GM18498 (cell line): ENCODE data around the gene SQSTM1.
A peak's percentile ranks its signal among the peaks of the same experiment; 100 is the strongest.

Experiments used
- ATAC-seq: cut with Tn5 transposase; IDR thresholded peaks from one replicate; pipeline ENCODE4 v1.9.1; 2021; ENCODE audit warnings: mild to moderate bottlenecking, moderate library complexity; ENCODE audit not compliant: unreplicated experiment

The SQSTM1 gene

DNA sequence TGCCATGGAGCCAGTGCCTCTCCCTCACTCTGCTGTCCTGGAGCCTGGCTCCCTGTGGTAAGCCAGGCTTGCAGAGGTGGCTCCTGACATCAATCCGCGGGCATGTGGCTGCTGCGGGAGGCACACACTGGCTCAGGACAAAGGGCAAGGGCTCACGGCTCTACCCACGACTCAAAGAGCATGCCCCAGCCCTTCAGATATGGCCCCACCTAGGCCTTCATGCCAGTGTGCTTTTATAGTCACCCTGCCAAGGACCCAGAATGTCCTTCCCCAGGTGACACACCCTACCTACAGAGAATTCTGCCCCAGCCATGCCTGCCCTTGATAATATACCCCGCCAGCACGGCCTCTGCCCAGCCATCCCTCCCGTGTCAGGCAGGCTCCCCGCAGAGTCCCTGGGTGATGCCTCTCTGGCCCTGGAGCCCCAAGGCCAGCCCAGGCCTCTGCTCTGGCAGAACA, 15.6 kb upstream of the SQSTM1 start:
- no peak for ATAC-seq

DNA sequence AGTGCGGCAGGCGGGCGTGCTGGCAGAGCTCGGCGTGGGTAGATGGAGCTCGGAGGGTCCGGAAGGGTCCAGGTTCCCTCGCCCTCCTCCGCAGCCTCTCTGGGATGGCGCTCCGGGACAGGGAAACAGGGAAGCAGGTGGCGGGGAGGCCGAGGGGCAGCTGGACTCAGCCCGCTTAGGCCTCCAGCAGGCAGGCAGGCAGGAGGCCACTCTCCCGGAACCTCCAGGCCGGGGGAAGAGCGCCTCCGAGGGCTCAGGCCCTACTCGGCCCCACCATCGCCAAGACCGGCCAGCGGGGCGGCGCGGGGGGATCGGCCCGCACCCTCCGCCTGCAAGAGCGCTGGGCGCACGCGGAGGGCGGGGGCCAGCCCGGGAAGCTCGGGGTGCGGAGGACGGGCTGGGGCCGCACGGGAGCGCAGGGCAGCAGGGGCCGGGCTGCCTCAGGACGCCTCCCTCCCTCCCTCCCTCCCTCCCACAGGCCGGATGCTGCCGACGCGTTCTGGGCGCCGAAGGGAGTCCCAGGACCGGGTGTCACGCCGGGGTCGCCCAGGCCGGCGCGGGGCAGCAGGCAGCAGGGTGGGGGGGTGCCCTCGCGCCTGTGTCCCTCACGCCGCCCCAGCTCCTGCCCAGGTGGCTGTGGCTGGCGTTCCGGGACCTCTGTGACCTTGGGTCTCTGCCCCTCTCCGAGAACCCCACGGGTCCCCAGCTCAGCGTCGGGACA, 15.0 kb upstream of the SQSTM1 start:
- peak; percentile 25 for ATAC-seq

DNA sequence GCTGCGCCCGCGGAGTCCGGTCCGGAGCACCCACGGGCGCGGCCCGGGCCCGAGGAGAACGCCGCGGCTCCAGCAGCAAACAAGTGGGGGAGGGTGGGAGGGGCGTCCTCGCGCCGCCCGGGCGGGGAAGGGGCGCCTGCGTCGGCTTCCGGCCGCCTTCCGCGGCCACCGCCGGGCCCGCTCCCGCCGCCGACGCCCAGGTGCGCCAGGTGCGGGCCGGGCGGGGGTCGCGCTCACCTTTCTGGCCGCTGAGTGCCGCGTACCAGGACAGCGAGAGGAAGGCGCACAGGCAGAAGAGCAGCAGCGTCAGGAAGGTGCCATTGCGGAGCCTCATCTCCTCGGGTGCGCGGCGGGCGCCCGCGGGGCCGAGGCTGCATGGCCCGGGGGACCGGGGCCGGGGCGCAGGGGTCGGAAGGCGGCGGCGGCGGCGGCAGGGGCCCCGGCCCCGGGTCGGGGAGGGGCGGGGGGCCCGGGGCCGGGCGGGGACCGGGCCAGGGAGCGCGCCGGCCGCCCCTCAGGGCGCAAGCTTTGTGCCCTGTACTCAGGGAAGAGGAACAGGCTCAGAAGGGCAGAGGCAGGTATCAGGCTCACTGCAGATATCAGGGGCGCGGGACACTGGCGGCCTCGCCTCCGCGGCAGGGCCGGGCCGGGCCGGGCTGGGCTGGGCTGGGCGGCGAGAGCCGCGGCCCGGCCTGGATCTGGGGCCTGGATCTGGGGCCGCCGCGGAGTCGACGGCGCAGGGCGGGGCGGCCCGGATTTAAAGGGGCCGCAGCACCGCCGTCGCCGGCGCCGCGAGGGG, 14.3 kb upstream of the SQSTM1 start, which contains the start of gene MGAT4B:
Gene MGAT4B (minus strand): TSS at position 617 of the 799 bp plus-strand sequence. CDS start 283 bp downstream, at position 334.
- peak; percentile 76 for ATAC-seq

DNA sequence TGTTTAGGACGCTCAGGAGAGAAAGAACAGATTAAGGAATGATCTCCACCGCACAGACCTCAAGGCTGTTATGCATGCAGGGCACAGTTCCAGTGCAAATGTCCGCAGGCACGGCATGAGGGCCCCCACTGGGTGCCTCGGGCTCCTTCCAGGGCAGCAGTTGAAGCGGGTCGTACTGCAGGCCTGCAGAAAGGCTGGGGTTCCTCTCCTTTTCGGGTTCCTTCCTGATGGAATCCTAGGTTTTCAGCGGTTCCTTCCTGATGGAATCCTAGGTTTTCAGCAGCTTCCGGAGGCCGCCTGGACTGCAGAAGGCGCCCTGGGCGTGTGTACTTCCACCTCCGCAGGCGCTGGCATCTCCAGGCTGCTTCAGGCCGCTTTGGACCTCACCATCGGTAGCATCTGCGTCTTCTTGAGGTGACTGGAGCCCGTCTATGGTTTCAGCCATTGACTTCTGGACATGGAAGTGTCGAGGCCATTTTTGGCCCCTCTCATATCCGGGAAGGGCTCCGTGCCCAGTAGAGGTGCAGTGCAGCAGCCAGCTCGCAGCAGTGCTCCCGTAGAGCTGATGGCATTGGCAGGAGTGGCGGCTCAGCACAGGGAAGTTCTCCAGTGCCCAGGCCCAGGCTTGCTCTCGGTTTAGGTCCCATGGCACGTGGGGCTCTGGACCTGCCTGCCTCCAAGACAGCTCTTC, 8.4 kb upstream of the SQSTM1 start:
- no peak for ATAC-seq

DNA sequence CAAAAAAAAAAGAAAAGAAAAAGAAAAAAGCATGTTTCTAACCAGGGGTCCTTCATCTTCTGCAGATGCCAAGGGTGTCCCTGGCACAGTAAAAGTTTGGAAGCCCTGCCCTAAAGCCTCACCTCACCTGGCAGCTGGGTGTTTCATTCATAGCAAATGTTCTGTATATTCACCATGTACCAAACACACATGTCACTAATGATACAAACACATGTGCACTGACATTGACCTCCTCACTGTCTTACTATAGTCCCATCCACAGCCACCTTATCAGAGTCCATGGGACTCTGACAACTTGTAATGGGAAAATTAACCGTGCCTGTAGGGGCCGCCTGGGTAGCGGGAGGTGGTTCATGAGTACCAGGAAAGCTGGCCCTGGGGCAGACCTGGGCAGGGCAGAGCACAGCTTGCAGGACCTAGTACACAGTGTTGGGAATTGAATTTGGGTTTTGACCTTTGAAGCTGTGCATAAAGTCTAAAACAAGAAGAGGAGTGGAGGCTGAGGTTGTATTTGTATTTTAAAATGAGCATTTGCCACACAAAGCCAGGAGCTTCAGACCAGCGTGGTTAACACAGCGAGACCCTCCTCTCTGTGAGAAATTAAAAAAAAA, 7.6 kb upstream of the SQSTM1 start:
- ATAC-seq, result no peak

DNA sequence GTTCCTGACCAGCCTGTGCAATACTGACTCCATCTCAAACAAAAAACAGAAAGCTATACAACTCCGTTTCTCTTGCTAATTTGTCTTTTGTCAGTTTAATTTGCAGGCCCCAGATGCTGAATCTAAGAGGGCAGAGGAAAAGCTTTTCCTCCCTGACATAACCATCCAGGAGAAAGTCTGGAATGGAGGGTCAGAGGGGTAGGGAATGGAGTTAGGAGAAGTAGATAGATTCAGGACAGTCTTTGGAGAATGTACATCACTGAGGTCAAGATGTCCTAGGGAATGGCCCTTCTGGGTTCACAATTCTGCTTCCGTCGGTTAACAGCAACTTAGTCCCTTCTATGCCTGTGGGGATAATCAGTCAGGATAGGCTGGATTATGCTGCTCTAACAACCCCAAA, 6.6 kb upstream of the SQSTM1 start:
- no peak for ATAC-seq

DNA sequence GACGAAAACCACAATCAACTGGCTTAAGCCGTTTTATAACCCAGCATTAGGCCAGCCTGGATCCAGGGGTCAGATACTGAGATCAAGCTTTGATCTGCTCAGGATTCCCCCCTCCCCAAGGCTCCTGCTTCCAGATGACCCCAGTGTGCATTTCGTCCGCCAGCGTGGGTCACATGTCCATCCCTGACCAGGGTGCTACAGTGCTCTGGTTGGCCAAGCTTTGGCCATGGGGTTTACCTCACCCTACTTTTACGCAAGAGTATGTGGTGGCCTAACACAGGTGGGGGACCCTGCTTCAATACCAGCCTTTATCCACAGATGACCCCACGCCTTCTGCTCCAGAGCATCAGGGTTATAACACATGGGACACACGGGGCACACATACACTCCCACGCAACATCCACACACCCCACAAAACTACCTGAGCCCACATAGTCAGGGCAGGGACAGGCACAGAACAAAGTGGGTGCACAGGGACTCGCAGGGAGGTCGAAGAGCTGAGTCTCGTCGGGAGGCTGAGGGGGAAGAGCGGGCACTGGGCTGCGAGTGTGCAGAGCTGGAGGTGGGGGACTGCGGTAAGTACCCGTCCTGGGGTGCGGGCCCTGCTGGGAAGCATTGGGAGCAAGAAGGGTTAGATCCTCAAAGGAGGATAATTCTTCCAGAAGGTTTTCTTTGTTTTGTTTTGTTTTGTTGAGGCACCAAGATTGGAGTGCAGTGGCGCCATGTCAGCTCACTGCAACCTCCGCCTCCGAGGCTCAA, 5.0 kb upstream of the SQSTM1 start:
- no peak for ATAC-seq

DNA sequence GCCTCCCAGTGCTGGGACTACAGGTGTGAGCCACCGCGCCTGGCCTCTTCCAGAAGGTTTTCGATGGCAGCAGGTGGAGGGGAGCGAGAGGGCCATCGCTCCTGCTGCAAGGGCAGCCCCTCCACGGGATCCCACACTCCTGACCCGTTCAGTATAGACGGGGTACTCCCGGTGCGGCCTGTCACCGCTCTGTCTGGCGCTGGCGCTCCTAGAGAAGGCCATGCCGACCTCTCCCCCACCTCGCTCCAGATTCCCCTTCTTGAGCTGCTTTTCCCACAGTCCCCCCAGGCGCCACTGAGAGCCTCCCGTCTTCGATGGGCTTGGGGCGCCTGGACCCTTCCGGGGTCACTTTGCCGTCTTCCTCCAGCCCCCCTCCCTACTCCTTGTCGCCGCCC, 4.3 kb upstream of the SQSTM1 start:
- ATAC-seq, result no peak

DNA sequence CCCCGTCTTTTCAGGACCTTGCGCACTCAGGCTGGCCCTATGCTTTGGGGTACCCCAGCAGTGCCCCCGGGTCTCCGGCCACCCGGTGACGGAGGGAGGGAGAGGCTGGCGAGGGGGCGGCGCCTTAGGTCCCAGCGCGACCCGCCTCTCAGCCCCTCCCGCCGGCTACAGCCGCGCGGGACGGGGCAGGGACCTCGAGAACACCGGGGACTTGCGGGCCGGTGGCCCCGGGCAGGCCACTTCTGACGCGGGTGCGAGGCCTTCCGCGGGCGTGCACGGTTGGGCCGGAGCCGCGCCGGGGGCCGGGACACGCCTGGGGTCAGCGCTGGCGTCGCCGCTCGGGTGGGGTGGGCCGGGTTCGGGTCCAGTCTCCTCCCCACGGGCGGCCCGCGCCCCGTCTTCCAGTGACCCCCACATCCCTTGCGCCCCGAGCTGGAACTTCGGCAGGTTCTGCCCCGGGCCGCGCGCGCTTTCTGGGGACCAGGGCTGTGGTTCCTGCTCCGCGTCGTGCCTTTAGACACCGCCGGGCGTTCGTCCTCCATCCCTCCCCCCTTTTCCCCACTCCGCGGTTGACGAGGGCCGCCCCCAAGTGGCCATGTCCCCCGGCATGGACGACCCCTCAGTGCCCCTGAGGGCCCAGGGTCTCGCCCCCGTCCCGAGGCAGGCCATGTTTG, 3.8 kb upstream of the SQSTM1 start:
- no peak for ATAC-seq

DNA sequence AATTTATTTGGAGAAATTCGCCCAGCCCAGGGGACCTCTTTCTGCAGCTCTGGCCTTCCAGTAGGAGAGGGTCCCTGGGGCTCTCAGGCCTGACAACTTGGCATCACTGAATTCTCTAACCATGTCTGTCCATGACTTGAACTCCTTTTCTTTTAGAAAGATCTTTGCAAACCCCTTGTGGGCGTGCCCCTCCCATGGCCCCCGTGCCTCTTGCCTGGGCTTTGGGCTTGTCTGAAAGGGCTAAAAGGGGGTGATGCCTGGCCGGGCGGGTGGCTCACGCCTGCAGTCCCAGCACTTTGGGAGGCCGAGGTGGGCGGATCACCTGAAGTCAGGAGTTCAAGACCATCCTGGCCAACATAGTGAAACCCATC, 3.2 kb upstream of the SQSTM1 start:
- no peak for ATAC-seq

DNA sequence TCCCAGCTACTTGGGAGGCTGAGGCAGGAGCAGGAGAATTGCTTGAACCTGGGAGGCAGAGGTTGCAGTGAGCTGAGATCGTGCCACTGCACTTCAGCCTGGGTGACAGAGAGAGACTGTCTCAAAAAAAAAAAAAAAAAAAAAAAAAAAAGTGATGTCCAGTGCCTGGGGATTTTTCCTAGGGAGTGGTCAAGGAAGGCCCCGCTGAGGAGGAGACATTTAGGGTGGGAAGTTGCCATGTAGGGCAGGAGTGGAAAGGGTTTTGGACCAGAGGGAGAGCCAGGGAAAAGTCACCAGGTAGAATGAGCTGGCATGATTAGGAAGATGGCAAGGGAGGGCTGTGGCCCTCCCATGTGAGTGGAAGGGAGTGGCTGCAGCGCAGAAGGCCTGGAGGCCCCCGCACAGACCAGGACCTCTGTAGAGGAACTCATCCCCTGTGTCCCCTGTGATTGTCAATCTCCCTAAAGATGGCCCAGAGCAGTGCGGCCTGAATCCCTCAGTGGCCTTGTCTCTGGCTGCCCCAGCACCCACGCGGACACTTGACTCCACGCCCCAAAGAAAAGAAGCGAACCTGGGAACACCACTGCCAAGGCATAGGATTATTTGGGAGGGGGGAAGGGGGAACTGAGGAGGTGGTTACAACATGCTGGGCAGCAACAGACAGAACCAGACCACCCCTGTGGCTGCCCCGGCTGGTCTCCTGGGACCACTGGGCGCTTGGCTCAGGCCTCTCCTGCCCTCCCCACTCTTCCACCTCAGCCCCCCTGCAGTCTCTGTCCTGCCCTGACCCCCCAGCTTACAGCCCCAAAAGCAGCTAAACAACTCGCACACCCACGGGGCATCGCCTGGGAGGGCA, 2.6 kb upstream of the SQSTM1 start:
- ATAC-seq, result no peak

DNA sequence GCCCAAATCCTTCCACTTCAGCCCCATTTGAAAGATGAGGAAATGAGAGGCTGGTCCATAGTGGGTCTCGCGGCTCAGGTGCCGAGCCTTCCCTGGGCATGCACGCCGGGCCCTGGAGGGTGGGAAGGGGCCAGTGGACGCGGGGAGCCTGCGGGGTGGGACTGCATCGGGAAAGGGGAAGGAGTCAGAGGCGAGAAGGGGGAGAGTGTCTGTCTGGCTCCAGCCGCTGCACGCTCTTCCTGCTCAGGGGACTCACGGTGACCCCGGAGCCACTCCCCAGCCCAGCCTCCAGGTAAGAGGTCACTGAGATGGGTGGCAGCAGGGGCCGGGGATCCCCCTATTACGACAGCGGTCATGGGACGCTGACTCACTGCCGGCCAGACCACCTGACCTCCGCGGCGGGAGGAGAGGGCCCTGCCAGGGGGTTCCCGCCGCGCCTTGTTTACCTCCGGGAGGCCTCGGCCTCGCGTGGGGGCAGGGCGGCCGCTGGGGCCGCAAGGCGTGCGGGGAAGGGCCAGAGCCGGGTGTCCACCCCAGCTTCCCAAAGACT, 1.9 kb upstream of the SQSTM1 start:
- peak; percentile 66 for ATAC-seq

DNA sequence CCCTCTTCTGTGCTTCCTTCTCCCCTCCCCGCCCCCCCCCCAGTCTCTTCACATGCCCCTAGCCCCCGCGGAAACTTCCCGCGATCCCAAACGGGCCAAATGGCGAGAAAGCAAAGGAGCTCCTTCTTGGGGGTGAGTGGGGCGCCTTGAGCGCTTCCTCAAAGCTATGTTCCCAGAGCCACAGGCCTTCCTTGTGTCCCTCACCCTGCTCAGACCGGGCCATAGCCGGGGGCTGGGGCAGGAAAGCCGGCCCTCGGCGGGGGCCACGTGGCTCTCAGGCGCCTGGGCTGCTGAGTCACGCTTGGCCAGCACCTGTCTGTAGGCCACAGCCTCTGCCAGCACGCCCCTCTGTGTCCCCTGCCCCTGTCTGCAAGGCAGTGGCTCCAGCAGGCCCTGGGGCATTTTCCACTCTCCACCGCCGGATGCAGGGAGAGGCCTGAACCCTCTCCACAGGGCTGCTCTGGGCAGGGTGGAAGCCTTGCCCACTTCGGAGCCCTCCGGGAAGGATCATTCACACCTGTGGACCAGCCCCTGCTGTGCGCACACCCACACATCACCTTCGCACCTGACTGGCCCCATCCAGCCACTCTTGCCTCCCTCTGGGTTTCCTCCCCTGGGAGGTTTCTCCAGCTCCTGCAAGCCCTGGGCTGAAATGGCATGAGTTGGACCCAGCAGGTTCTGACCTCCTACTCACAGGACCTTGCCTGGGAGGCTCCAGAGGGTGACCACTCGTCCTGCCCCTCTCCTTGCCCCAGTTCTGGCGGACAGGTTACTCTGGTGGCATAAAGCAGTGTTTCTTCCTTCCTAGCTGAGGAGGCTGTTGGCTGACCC, 1.2 kb upstream of the SQSTM1 start:
- ATAC-seq, result no peak

DNA sequence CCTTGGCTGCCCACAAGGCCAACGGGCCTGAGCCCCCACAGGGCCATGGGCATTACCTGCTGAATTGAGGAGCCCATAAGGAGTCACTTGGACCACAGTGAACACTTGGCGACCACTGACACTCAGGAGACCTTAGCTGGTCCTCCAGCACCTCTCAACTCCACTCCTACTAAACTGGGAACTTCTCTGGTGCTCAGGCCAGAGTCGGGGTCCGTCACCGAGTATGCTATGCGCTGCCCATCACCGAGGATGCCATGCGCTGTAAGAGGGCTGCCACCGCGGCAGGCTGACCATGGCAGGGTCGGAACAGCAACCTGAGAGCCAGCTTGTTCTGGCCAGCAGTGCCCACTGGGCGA, 600 bp upstream of the SQSTM1 start:
- ATAC-seq, result no peak

DNA sequence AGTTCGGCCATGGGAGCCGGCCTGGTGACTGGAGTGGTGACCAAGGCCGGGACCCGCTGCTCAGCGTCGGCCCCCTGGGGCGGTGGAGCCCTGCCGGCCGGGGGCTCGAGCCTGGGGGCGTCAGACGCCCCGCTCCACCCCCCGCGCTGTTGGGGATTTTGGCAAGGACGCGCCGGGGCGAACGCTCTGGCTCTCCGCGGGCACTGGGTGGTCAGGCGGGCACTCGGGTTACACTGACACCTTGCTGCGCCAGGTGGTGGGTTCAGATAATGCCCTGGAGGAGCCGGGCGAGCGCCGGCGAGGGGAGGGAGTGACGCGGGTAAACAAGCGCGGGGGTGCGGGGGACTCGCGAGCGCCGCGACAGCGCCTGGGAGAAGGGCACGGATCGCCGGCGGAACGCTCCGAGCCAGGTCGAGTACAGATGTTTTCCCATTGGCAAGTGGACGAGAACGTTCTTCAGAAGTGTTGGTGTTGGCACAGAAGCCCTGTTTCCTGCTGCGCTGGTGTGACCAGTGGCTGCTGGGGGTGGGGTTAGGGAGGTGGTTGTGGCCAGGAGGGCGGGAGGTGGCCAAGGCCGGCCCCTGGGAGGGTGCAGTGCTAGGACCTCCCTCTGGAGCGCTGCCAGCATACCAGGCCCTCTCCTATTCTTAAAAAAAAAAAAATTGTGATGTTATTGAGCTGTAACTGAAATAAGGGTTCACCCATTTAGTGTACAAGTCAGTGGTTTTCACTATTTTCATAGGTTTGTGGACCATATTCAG, 773 bp downstream of the SQSTM1 start:
- ATAC-seq, result peak; percentile 52

DNA sequence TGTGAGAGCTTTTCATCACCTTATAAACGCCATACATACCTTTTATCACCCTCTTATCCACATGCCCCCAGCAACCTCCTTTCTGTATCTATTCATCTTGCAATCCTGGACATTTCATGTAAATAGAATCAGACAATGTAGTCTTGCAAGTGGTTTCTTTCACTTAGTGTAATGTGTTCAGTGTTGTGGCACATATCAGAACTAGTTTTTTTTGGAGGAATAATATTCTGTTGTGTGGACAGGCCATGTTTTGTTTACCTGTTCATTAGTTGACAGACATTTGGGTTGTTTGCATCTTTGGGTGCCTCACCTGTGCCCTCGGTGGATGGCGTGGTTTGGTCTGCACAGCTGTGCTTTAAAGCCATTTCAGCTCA, 1.3 kb downstream of the SQSTM1 start:
- no peak for ATAC-seq

DNA sequence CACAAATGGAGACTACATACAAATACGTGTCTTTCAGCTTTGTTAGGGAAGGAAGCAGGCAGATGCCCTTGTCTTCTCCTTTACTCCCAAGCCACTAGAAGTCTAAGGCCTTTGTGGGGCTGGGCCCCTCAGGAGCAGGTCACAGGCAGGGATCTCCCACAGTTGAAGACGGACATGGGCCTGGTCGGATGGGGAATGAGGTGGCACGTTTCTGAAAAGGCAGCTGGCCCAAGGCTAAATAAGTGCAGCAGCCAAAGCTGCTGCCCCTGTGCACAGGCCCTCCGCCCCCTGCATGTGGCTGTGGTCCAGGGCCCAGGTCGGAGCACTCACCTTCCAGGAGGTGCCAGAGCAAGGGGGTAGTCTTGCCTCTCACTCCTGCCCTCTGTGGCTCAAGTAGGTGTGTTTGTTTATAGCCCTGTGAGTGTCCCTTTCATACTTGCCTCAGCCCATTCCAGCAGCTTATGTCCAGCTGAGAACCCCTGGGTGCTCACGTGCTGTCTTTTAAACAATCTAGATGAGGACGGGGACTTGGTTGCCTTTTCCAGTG, 1.8 kb downstream of the SQSTM1 start:
- no peak for ATAC-seq
